K562 (cell line): Measurements from ENCODE around the gene ZNF224. TPM values are rescaled to one million over a fixed set of nuclear protein-coding genes. Genes with fewer than 3 reads are reported as not detected.
A peak's percentile ranks its signal among the peaks of the same experiment; 100 is the strongest.

Experiments
- ATAC-seq: fragments of 200-7000 bp; cut with Tn5 transposase; 3 replicates; pipeline ENCODE4 v1.9.1; 2020; ENCODE audit warnings: moderate library complexity
- BruUV-seq: library from RNA; stranded (reverse); fragments of 400-500 nt; replicated peaks from 2 replicates; lab custom pipeline; 2021; lab: Mats Ljungman, UMichigan
- CTCF ChIA-PET: fragments of 300-600 bp; formaldehyde crosslinking; extraction: SDS; loops from one replicate; lab custom pipeline; 2021; ENCODE audit warnings: low intra/inter-chr PET ratio; lab: Yijun Ruan, JAX
- POLR2A ChIA-PET: fragments of 300-600, 350-650 bp; sonication (Branson Sonifier 250); formaldehyde crosslinking; extraction: SDS; loops from one replicate; lab custom pipeline; 2021; ENCODE audit warnings: antibody characterized with exemption, inconsistent platforms; lab: Yijun Ruan, JAX
- DNase-seq, 4 experiments: peaks; one replicate each; pipeline versions ENCODE4 v3.0.0 to v3.0.0-alpha.2; 2011 to 2018; ENCODE audit warnings: low spot score in 3 of 4, mixed read lengths in 3 of 4; ENCODE audit errors: extremely low read depth in 1 of 4
- FAIRE-seq: peaks from 2 replicates; lab custom pipeline; 2011; peaks lifted over from hg19 to GRCh38; lab: Jason Lieb, UNC
- H2AFZ ChIP-seq: 2 replicates; pipeline ENCODE4 v1.6.0; 2011; ENCODE audit warnings: low read depth, low read length, control low read depth, inconsistent platforms
- H3K27ac ChIP-seq: fragments of 200-600 bp; 3 replicates; pipeline ENCODE4 v1.8.0; 2011; ENCODE audit warnings: low read depth, mild to moderate bottlenecking, control low read depth, inconsistent platforms, low read length, moderate library complexity, mixed read lengths; ENCODE audit errors: extremely low read depth
- H3K27me3 ChIP-seq, 2 experiments: fragments of 300-600 bp in 1 of 2; 2 replicates in 1 of 2; 3 replicates in 1 of 2; pipeline versions ENCODE4 v1.6.0 to v1.8.0; 2011; ENCODE audit warnings: inconsistent platforms in 2 of 2, low read length in 2 of 2, mild to moderate bottlenecking in 1 of 2, mixed read lengths in 1 of 2, moderate library complexity in 1 of 2; ENCODE audit not compliant: control insufficient read depth in 2 of 2, insufficient read depth in 2 of 2
- H3K36me3 ChIP-seq: fragments of 300-600 bp; 3 replicates; pipeline ENCODE4 v1.8.0; 2011; ENCODE audit warnings: mild to moderate bottlenecking, low read length, inconsistent platforms; ENCODE audit not compliant: control insufficient read depth, insufficient read depth
- H3K4me1 ChIP-seq, 2 experiments: fragments of 200-600 bp in 1 of 2; replicated peaks in 1 of 2; 2 replicates in 1 of 2; 3 replicates in 1 of 2; pipeline versions ENCODE4 v1.5.1 to v1.8.0; 2011; ENCODE audit warnings: inconsistent platforms in 2 of 2, low read length in 2 of 2, mild to moderate bottlenecking in 1 of 2, mixed read lengths in 1 of 2, moderate library complexity in 1 of 2; ENCODE audit not compliant: control insufficient read depth in 2 of 2, insufficient read depth in 2 of 2
- H3K4me2 ChIP-seq: 2 replicates; pipeline ENCODE4 v1.6.1; 2011; ENCODE audit warnings: low read length, control low read depth, inconsistent platforms, mixed read lengths; ENCODE audit not compliant: insufficient read depth
- H3K4me3 ChIP-seq: fragments of 200-600 bp; sonication (generic), shearing (Covaris generic); 2 replicates; pipeline ENCODE4 v1.5.1; 2016; ENCODE audit warnings: control low read depth, inconsistent platforms
- H3K79me2 ChIP-seq: fragments of 200-600 bp; 3 replicates; pipeline ENCODE4 v1.8.0; 2011; ENCODE audit warnings: low read length, inconsistent platforms; ENCODE audit not compliant: control insufficient read depth, insufficient read depth
- H3K9ac ChIP-seq, 2 experiments: 2 replicates each; pipeline versions ENCODE4 v1.6.0 to v1.6.1; 2011; ENCODE audit warnings: low read depth in 2 of 2, low read length in 2 of 2, control low read depth in 1 of 2, inconsistent platforms in 1 of 2, mild to moderate bottlenecking in 1 of 2, mixed read lengths in 1 of 2; ENCODE audit not compliant: insufficient read depth in 1 of 2
- H3K9me1 ChIP-seq: one replicate; pipeline ENCODE4 v1.6.0; 2011; ENCODE audit warnings: inconsistent platforms, mild to moderate bottlenecking, low read length, moderate library complexity; ENCODE audit not compliant: control insufficient read depth, insufficient read depth
- H3K9me3 ChIP-seq: replicated peaks from 2 replicates; pipeline ENCODE4 v1.5.1; 2011; ENCODE audit warnings: low read depth, low read length, inconsistent platforms; ENCODE audit not compliant: control insufficient read depth, insufficient read depth
- H4K20me1 ChIP-seq: replicated peaks from 2 replicates; pipeline ENCODE4 v1.6.1; 2011; ENCODE audit warnings: low read length, inconsistent platforms, mixed read lengths; ENCODE audit not compliant: control insufficient read depth, insufficient read depth
- ARID2 ChIP-seq: fragments of 450-650 bp; IDR thresholded peaks from 2 replicates; pipeline ENCODE4 v1.6.1; 2017; ENCODE audit warnings: antibody characterized with exemption, mild to moderate bottlenecking
- ASH1L ChIP-seq: fragments of 450-650 bp; IDR thresholded peaks from 2 replicates; pipeline ENCODE4 v1.6.1; 2018; ENCODE audit warnings: borderline replicate concordance, mild to moderate bottlenecking, low read depth; ENCODE audit not compliant: partially characterized antibody
- ATF1 ChIP-seq, 2 experiments: fragments of 450-650 bp in 1 of 2; IDR thresholded peaks; 2 replicates each; pipeline ENCODE4 v1.6.1; 2016; ENCODE audit warnings: missing compliant biosample characterization in 1 of 2, missing genetic modification characterization in 1 of 2
- CHD4 ChIP-seq: fragments of 200-600 bp; sonication (generic); IDR thresholded peaks from 3 replicates; pipeline ENCODE4 v1.6.1; 2012; ENCODE audit warnings: low read depth, mild to moderate bottlenecking, mixed read lengths, low read length, inconsistent platforms; ENCODE audit not compliant: insufficient read depth, insufficient replicate concordance, poor library complexity, severe bottlenecking
- CREM ChIP-seq: IDR thresholded peaks from 2 replicates; pipeline ENCODE4 v1.6.1; 2014; ENCODE audit warnings: antibody characterized with exemption, low read depth
- CXXC5 ChIP-seq: fragments of 250-450 bp; sonication (Bioruptor Pico); IDR thresholded peaks from 2 replicates; pipeline ENCODE4 v1.8.0; 2022; ENCODE audit warnings: inconsistent platforms, mild to moderate bottlenecking, moderate library complexity
- DIDO1 ChIP-seq: fragments of 450-650 bp; IDR thresholded peaks from 2 replicates; pipeline ENCODE4 v1.6.1; 2016; ENCODE audit warnings: low read depth, missing biosample characterization, missing genetic modification characterization
- ELF1 ChIP-seq: fragments of 200-800 bp; sonication (Bioruptor generic); IDR thresholded peaks from 2 replicates; pipeline ENCODE4 v1.6.1; 2016; ENCODE audit warnings: missing genetic modification characterization, missing compliant biosample characterization
- ETV1 ChIP-seq: fragments of 450-650 bp; conservative IDR thresholded peaks from 2 replicates; pipeline ENCODE4 v1.6.1; 2016; ENCODE audit warnings: missing genetic modification characterization, control low read depth, low read depth, missing compliant biosample characterization
- FOXA3 ChIP-seq, 2 experiments: fragments of 450-650 bp in 1 of 2; sonication (generic) in 1 of 2; formaldehyde crosslinking; IDR thresholded peaks in 1 of 2; conservative IDR thresholded peaks in 1 of 2; 2 replicates each; pipeline versions ENCODE4 v1.4.0 to v1.8.0; 2020 to 2022; ENCODE audit warnings: mild to moderate bottlenecking in 2 of 2, missing genetic modification reagents in 1 of 2
- GABPA ChIP-seq: fragments of 200-800 bp; sonication (Bioruptor generic); conservative IDR thresholded peaks from 2 replicates; pipeline ENCODE4 v1.6.1; 2016; ENCODE audit warnings: low read depth, missing genetic modification characterization, missing compliant biosample characterization
- NONO ChIP-seq, 2 experiments: fragments of 200-400 bp in 1 of 2; fragments of 450-650 bp in 1 of 2; formaldehyde crosslinking in 1 of 2; IDR thresholded peaks; 2 replicates each; pipeline ENCODE4 v1.6.1; 2017; ENCODE audit warnings: low read depth in 2 of 2, mild to moderate bottlenecking in 2 of 2, moderate library complexity in 2 of 2, low read length in 1 of 2
- NR2C2 ChIP-seq, 2 experiments: fragments of 200-800 bp in 1 of 2; sonication (Bioruptor generic) in 1 of 2; sonication (generic) in 1 of 2; formaldehyde crosslinking in 1 of 2; IDR thresholded peaks; 2 replicates each; pipeline versions ENCODE4 v1.6.1 to v1.8.0; 2016 to 2022; ENCODE audit warnings: mild to moderate bottlenecking in 1 of 2, missing compliant biosample characterization in 1 of 2, missing genetic modification characterization in 1 of 2, missing genetic modification reagents in 1 of 2
- SIX5 ChIP-seq, 2 experiments: IDR thresholded peaks; 2 replicates each; pipeline ENCODE4 v1.6.1; 2011; ENCODE audit warnings: low read length in 2 of 2, borderline replicate concordance in 1 of 2, low read depth in 1 of 2, mild to moderate bottlenecking in 1 of 2, moderate library complexity in 1 of 2; ENCODE audit not compliant: insufficient read depth in 1 of 2
- WGBS: fragments of 100-300 bp; shearing (Covaris generic); methylation state at CpG from one replicate; pipeline ENCODE4 v1.1.6; 2016; ENCODE audit warnings: low coverage, mixed read lengths; ENCODE audit not compliant: insufficient coverage; ENCODE audit errors: missing lambda C conversion rate; 5-methylcytosine and 5-hydroxymethylcytosine counted together
- in situ Hi-C: fragments of 300-500 bp; cut with MboI; formaldehyde crosslinking; loops from 4 replicates; pipeline ENCODE4 v1.15.0; 2018; ENCODE audit warnings: inconsistent platforms, mixed read lengths
- intact Hi-C: fragments of 100-400 bp; cut with micrococcal nuclease; formaldehyde crosslinking; loops from 2 replicates; pipeline ENCODE4 v1.14.2; 2022
- polyA plus RNA-seq, 8 experiments: library from polyadenylated mRNA; depleted of rRNA in 4 of 8; stranded (reverse) in 5 of 8; unstranded in 3 of 8; fragments of >200 nt; fragmentation: Nextera tagmentation in 2 of 8; fragmentation: Illumina TruSeq in 1 of 8; extraction: Ambion mirVana in 2 of 8; extraction: Trizol in 1 of 8; gene quantifications; 2 replicates each; pipeline versions ENCODE4 v1.2.1 to v1.2.3, GENCODE V29; 2011 to 2014; ENCODE audit warnings: inconsistent platforms in 1 of 8, missing spikeins in 1 of 8
- total RNA-seq, 7 experiments: library from RNA; depleted of rRNA in 6 of 7; stranded (reverse); fragments of >200 nt in 6 of 7; fragmentation: Illumina TruSeq in 2 of 7; extraction: Trizol in 2 of 7; gene quantifications; 2 replicates each; pipeline versions ENCODE4 v1.2.1 to v1.2.3, GENCODE V29; 2011 to 2021; ENCODE audit warnings: low replicate concordance in 1 of 7
- TF ChIP-seq, protein P1 (sequence below), 2 experiments: fragments of 450-650 bp; conservative IDR thresholded peaks; 2 replicates each; pipeline ENCODE4 v1.6.1; 2017; ENCODE audit warnings: mild to moderate bottlenecking in 2 of 2, moderate library complexity in 2 of 2

ZNF224 gene
- total and polyA plus RNA-seq, 9 of the 15 experiments (the other 6 are each of a cell fraction or from before 2014, with no cell fraction given), result 4.4 to 15.6 (median 10.0) TPM

DNA sequence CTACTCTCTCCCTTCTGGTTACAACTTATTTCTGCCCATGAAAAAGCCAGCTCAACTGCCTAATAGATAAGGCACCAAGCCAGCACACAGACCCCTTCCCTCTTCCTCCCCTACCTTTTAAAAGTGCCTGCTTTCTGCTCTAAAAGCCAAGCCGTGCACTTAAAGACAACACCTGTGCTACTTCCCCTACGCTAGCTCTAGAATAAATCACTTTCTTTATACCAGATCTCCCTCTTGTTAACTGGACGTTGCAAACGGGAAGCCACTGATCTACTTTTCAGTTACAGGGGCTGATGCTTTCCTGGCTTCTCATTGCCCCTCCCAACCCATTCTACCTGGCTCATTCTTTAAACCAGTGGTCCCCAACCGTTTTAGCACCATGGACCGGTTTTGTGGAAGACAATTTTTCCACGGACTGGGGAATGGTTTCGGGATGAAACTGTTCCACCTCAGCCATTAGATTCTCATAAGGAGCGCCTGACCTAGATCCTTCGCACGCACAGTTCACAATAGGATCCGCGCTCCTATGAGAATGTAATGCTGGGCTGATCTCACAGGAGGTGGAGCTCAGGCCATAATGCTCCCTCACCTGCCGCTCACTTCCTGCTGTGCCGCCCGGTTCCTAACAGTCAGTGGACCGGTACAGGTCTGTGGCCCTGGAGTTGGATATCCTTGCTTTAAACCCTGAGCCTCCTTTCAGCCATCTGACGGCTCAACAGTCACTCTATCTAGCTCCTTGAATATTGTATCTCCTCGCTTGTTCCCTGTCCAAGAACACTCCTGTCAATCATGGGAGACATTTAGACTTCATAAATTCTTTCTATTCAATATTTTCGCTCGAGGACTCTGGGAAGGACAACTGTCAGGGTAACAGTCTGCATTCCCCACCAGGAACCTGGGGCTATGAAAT, 43.2 kb upstream of the ZNF224 start (continued):
- TF ChIP-seq FOXA3 (CRISPR knock-in tag; conservative IDR thresholded peaks at IDR 0.05 in 1 of 2, IDR thresholded peaks at IDR 0.05 in 1 of 2) (no peak), DIDO1 (peak; percentile 88; the same call in 1 of the 2 replicates), NONO (IDR thresholded peaks at IDR 0.05; ENCODE audit: low read depth in 2 of 2, low read length in 1 of 2) (no peak)
- TF ChIP-seq, all 486 proteins: peak for 4

- POLR2A ChIA-PET, result interaction anchor here (1.7 to 1.9 kb wide), 2 partner anchors 10 kb away, joined by 5 read pairs; no protein-coding TSS in a partner anchor
- Histone ChIP-seq H2AFZ (peak within 1 kb of the TSS; percentile 96), H3K9ac (no peak within 1 kb of the TSS; a peak in 1 of 4 replicates), H3K4me2 (peak within 1 kb of the TSS; percentile 89), H4K20me1 (no peaks in the 10 kb centered on the region), H3K4me1 (no peaks in the 10 kb centered on the region), H3K79me2 (no peaks in the 10 kb centered on the region), H3K36me3 (no peaks in the 10 kb centered on the region), H3K4me3 (peak within 1 kb of the TSS; percentile 38), H3K27ac (peak within 1 kb of the TSS; percentile 16; the same call in 1 of the 3 replicates), H3K9me3 (0 out of 2 replicates have a peak, but pooled peaks cover 4% of the 10 kb centered on the region), H3K27me3 (no peaks in the 10 kb centered on the region), H3K9me1 (no peaks in the 10 kb centered on the region)
- 3% methylated on average over 38 of the region's 38 CpGs for WGBS
- FAIRE-seq, result peak; percentile 64
- BruUV-seq, result no TSS peak
- peak; percentile 73 to 83 (median 78) for DNase-seq
- CTCF ChIA-PET, result no interaction called here
- intact Hi-C loops, result no loop called here
- ATAC-seq, result peak; percentile 99
- in situ Hi-C loops, result no loop called here
- TF ChIP-seq ASH1L, result no peak
- TF ChIP-seq ETV1 (tag), result peak; percentile 5; the same call in 1 of the 2 replicates
- no peak for TF ChIP-seq ARID2
- TF ChIP-seq NR2C2 (CRISPR knock-in tag; IDR thresholded peaks at IDR 0.05), result no peak
- peak; percentile 95 for TF ChIP-seq NR2C2 (tag; IDR thresholded peaks at IDR 0.05)
- no peak for TF ChIP-seq CHD4
- TF ChIP-seq ATF1 (CRISPR knock-in tag; IDR thresholded peaks at IDR 0.05), result no peak
- TF ChIP-seq ATF1 (tag; IDR thresholded peaks at IDR 0.05), result peak; percentile 64
- TF ChIP-seq GABPA (tag), result peak; percentile 95
- peak; percentile 36 to 40; a peak in 3 of 4 replicates for TF ChIP-seq SIX5 (IDR thresholded peaks at IDR 0.05; ENCODE audit: borderline replicate concordance in 1 of 2, insufficient read depth in 1 of 2, low read depth in 1 of 2, low read length in 2 of 2)
- TF ChIP-seq, protein P1, sequence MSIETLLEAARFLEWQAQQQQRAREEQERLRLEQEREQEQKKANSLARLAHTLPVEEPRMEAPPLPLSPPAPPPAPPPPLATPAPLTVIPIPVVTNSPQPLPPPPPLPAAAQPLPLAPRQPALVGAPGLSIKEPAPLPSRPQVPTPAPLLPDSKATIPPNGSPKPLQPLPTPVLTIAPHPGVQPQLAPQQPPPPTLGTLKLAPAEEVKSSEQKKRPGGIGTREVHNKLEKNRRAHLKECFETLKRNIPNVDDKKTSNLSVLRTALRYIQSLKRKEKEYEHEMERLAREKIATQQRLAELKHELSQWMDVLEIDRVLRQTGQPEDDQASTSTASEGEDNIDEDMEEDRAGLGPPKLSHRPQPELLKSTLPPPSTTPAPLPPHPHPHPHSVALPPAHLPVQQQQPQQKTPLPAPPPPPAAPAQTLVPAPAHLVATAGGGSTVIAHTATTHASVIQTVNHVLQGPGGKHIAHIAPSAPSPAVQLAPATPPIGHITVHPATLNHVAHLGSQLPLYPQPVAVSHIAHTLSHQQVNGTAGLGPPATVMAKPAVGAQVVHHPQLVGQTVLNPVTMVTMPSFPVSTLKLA (conservative IDR thresholded peaks at IDR 0.05), result peak in 1 of 2 experiments; percentile 57; a peak in 1 of 4 replicates
- 0 out of 2 replicates have a peak, but pooled peaks have one; percentile 40 for TF ChIP-seq CXXC5 (CRISPR knock-in tag)
- peak; percentile 96 for TF ChIP-seq ELF1 (tag)
- peak; percentile 64; the same call in 1 of the 2 replicates for TF ChIP-seq CREM
Measured at GRCh38 chr19:44051650-44052402, 42.3 kb upstream of the ZNF224 start, which contains the start of gene ZNF223. Gene ZNF223 (plus strand): TSS chr19:44052036. CDS start chr19:44055177, 3,141 bp downstream.
